GM21367 (cell line): ENCODE measurements around the gene SRGAP3.

Experiments used
- ATAC-seq: cut with Tn5 transposase; IDR thresholded peaks from one replicate; pipeline ENCODE4 v1.9.1; 2021; ENCODE audit not compliant: unreplicated experiment

Gene SRGAP3

DNA sequence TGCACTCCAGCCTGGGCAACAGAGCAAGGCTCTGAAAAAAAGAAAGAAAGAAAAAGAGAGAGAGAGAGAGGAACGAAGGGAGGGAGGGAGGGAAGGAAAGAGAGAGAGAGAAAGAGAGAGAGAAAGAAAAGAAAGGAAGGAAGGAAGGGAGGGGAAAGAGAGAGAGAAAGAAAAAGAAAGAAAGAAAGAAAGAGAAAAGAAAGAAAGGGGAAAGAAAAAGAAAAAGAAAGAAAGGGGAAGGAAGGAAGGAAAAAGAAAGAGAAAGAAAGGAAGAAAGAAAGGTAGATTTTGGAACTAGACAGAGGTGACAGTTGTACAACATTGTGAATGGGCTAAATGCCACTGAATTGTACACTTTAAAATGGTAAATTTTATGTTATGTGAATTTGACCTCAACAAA is 5.3 kb upstream of the SRGAP3 start:
- no peak for ATAC-seq

DNA sequence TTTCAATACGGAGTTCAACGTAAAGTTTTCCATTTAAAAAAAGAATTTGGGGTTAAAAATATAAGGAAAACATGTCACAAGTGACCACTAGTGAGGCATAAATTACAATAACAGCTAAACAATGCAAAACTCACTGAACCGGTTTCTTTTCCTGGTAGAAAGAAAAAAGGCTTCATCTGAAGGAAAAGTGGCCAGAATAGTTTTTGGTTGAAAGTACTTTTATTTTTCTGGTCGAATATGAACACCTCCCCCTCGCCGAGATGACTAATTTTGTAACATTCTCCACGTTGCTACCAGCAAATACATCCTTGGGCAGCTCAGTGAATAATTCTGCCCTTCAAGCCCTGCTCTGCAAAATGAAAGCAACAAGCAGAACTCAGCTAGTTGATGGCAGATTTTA is 3.9 kb upstream of the SRGAP3 start:
- ATAC-seq: no peak

DNA sequence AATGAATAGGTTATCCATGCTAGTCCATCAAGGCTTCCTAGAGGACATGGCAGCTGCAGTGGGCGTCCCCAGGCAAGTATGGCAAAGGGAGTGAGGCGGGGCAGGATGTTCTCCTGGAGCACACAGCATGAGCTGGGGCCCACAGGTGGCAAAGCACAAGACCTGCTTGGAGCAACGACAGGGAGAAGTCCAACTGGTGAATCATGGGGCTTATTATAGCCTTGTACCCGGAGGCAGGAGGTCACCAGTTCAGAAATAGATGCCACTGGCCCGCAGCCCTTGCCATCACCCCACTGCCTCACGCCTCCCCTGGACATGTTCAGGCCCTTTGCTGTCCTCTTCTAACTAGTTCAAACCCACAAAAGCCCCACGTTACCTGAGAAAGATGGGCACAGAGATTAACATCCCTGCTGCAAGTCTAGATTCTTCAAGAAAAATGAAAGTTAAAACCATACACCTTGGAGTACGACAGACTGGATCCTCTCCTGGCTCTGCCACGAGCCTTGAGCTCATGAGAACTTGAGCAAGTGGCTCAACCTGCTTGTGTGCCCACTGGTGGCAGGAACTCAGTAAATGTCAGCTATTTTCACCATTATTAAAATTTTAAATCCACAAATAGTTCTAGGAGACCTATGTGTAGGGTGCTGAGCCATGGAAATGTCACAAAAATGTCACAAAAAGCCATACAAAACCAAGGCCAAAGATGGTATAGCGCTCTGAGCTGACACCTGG is 1.8 kb upstream of the SRGAP3 start:
- no peak for ATAC-seq

GRCh38 chr3:9250236-9250635 is 790 bp upstream of the SRGAP3 start:
- no peak for ATAC-seq

- ATAC-seq: no peak
These were observed 749 bp downstream of the SRGAP3 start for GRCh38 chr3:9248522-9249271.

GRCh38 chr3:9247941-9248521 is 1.4 kb downstream of the SRGAP3 start:
- no peak for ATAC-seq

- ATAC-seq: no peak
These were observed 2.0 kb downstream of the SRGAP3 start for GRCh38 chr3:9247361-9247940.

- ATAC-seq: no peak
These were observed 3.3 kb downstream of the SRGAP3 start for GRCh38 chr3:9246189-9246588.

- no peak for ATAC-seq
These were observed 4.8 kb downstream of the SRGAP3 start for GRCh38 chr3:9244495-9245183.

- no peak for ATAC-seq
These were observed 7.5 kb downstream of the SRGAP3 start for GRCh38 chr3:9241956-9242355.

DNA sequence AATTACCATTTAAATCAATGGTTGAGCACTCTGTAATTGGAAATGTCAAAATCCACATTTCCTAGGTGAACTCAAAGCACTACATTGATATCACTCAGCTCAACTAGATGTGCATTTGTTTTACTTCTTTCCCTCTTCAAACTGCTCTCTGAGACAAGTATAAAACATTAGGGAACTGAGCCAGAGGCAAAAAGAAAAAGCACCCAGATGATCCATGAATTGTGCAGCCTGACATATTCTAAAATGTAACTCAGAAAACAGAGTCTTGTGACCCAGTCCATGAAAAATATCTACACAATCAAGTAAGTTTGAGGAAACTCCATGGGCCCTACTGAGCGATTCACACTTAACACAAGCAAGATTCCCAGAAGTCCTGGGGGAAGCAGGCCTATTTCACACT is 9.8 kb downstream of the SRGAP3 start:
- ATAC-seq: no peak

DNA sequence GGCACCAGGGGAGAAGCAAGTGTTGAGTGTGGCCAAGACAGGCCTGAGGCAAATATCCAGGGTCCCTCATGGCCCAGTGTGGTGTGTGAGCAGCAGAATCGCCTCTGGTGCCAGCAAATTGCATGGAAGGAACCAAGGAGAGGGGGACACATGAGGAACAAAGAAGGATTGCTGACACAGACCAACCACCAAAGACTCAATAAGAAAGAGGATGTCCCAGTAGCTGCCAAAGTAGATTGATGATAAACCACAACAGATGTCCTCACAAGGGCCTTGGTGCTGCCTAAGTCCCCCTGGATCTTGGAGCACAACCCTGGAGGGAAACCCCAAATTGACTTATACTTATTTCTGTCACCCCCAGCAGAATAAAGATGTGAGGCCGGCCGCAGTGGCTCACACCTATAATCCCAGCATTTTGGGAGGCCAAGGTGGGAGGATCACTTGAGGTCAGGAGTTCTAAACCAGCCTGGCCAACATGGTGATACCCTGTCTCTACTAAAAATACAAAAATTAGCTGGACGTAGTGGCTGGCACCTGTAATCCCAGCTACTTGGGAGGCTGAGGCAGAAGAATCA is 10.6 kb downstream of the SRGAP3 start:
- ATAC-seq: no peak

DNA sequence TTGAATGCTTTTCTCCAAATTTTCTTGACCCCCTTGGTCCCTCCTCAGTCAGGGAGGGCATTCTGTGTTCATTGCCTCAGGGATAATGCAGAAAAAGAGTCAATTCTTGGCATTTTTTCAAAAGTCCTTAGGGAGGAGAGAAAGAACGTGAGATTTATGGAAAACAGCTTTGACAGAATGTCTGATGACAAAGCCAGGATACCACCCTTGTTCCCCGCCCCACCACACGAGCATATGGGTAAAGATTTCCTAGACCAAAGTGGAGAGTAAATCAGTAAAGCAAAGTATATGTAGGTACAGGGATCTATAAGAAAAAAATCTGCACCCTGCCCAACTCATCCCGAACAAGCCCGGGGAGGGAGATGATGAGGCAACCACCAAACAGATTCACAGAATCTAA is 11.2 kb downstream of the SRGAP3 start:
- ATAC-seq: no peak

DNA sequence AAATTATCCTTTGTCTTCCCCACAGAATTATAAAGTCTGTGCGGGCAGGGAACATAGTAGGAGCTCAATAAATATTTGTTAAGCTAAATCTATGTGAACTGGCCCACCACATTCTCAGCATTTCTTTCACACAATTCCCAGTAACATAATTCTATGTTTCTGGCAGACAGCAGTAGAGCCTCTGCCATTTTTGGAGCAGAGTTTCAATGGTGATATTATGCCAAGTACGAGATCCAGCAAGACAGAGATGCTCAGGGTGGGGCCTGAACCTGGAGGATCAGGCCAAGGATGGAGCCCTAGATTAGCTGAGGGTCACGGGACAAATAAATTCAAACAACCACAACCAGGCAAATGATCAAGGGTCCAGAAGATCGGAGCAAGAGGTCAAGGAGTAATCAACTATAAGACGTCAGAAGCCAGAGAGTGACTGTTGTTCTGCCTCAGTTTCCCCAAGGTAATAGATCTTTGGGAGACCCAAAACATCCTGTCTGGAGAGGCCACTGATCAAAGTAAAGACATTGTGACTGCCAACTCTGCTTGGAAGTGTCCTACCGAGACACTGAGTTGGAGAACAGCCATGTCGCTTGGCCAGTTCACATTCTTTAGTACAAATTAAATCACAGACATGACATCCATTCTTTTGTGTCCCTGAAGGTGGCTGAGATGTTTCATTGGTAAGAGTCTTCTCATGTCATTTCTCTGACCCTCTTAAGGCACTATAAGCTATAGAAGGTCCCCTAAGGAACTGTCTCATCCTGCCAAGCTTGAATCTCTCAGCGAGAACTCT is 15.4 kb downstream of the SRGAP3 start:
- no peak for ATAC-seq

GRCh38 chr3:9233101-9233500 is 16.3 kb downstream of the SRGAP3 start:
- ATAC-seq: no peak

GRCh38 chr3:9231937-9232336 is 17.5 kb downstream of the SRGAP3 start:
- ATAC-seq: no peak

DNA sequence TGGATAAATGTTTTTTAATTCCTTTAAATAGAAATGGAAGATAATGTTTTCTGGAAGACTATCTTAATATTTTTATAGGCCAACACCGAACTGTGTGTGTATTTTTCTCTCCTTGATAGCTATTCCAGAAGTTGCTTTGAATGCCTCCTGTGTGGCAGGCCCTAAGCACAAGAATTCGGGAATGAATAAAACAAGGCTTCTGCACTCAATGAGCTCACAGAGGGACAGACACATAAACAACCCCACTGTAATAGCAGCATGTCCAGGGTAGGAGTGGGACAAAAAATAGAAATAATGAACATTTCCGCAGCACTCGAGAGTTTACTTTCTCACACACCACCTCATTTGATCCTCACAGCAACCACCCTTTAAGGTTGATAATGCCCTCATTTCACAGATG is 18.0 kb downstream of the SRGAP3 start:
- no peak for ATAC-seq

DNA sequence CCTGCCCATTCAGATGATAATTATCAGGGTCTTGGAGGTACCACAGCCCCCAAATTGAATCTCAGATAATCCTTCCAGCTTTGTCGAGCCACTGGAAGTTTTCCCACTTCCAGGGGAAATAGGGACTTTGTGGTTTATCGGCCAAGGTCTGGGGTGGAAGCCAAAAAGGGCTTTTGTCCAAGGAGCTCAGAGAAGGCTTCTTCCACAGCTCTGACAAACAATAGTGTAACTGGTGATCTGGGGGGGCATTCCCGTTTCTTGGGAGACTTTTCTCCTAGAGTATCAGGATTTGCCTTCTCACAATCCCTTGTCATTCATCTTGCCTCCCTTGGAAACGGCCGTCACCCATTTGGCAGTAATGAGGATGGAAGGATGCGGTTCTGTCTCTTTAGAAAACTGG is 18.4 kb downstream of the SRGAP3 start:
- ATAC-seq: no peak

GRCh38 chr3:9230596-9230995 is 18.9 kb downstream of the SRGAP3 start:
- no peak for ATAC-seq

- no peak for ATAC-seq
These were observed 19.6 kb downstream of the SRGAP3 start for GRCh38 chr3:9229879-9230278.
